Measurements from ENCODE around the gene FERMT1.

FERMT1 gene

DNA sequence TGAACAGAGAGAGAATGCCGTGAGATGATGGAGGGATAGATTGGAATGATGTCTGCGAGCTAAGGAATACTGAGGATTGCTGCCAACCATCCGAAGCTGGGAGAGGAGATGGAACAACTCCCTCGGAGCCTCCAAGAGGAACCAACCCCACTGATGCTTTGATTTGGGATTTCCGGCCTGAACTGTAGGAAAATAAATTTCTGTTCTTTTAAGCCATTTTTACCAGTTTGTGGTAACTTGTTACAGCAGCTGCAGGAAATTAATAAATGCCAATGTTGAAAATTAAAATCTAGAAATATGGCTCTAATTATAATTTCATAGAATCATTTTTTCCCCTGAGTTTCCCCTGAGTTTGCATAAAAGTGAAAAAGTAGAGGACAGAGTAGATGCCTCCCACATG is 83.1 kb downstream of the FERMT1 start:
- DNase-seq: no peak
- Histone ChIP-seq H3K9ac (ENCODE audit: low read depth, low read length) (no peak overlapping the region), H2AFZ (ENCODE audit: low read depth, low read length) (no peak overlapping the region), H3K9me3 (ENCODE audit: insufficient read depth, low read length, severe bottlenecking) (no peaks in the 10 kb centered on the region), H3K27ac (ENCODE audit: low read length) (no peak overlapping the region), H3K4me2 (ENCODE audit: insufficient read depth, low read length) (no peak overlapping the region), H4K20me1 (ENCODE audit: insufficient read depth, low read length) (0 out of 2 replicates have a peak, but pooled peaks cover 4% of the 10 kb centered on the region), H3K4me3 (ENCODE audit: low read depth in 1 of 2, low read length in 2 of 2) (no peak overlapping the region), H3K27me3 (ENCODE audit: insufficient read depth, low read length, poor library complexity) (no peaks in the 10 kb centered on the region), H3K79me2 (ENCODE audit: insufficient read depth, low read length) (no peaks in the 10 kb centered on the region), H3K36me3 (ENCODE audit: insufficient read depth, low read length) (peaks cover 69% of the 10 kb centered on the region), H3K4me1 (ENCODE audit: insufficient read depth, low read length) (no peaks in the 10 kb centered on the region)
- TF ChIP-seq, protein P1, sequence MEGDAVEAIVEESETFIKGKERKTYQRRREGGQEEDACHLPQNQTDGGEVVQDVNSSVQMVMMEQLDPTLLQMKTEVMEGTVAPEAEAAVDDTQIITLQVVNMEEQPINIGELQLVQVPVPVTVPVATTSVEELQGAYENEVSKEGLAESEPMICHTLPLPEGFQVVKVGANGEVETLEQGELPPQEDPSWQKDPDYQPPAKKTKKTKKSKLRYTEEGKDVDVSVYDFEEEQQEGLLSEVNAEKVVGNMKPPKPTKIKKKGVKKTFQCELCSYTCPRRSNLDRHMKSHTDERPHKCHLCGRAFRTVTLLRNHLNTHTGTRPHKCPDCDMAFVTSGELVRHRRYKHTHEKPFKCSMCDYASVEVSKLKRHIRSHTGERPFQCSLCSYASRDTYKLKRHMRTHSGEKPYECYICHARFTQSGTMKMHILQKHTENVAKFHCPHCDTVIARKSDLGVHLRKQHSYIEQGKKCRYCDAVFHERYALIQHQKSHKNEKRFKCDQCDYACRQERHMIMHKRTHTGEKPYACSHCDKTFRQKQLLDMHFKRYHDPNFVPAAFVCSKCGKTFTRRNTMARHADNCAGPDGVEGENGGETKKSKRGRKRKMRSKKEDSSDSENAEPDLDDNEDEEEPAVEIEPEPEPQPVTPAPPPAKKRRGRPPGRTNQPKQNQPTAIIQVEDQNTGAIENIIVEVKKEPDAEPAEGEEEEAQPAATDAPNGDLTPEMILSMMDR (IDR thresholded peaks at IDR 0.05; ENCODE audit: borderline replicate concordance, extremely low read depth, low read length, poor library complexity, severe bottlenecking): no peak
- TF ChIP-seq EZH2 (IDR thresholded peaks at IDR 0.05; ENCODE audit: borderline replicate concordance, low read depth, low read length, severe bottlenecking): no peak
- ATAC-seq (ENCODE audit: insufficient read depth, low read depth): no peak

DNA sequence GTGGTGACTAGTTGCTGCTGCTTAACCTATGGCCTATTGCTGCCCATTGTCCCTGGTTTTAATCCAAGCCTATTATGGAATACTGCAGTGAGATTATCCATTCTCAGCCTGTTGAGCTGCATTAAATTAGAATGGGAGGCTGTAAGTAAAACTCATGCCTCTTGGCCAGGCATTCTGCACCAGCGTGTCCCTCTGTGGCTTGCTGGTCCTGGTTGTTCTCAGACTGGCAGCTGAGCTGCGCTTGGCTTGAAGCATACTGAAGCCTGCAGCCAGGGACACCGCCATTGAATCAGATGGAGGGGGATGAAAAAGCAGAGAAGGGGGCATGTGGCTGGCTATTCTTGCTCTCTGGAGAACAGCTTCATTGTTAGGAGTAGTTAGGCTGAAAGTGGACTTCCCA is 84.6 kb downstream of the FERMT1 start:
- Histone ChIP-seq H3K27me3 (ENCODE audit: insufficient read depth, low read length, poor library complexity) (no peaks in the 10 kb centered on the region), H2AFZ (ENCODE audit: low read depth, low read length) (no peak overlapping the region), H3K36me3 (ENCODE audit: insufficient read depth, low read length) (peaks cover 85% of the 10 kb centered on the region), H4K20me1 (ENCODE audit: insufficient read depth, low read length) (peaks cover 6% of the 10 kb centered on the region; the same call in 1 of the 2 replicates), H3K27ac (ENCODE audit: low read length) (no peak overlapping the region), H3K4me2 (ENCODE audit: insufficient read depth, low read length) (no peak overlapping the region), H3K9ac (ENCODE audit: low read depth, low read length) (no peak overlapping the region), H3K79me2 (ENCODE audit: insufficient read depth, low read length) (no peaks in the 10 kb centered on the region), H3K9me3 (ENCODE audit: insufficient read depth, low read length, severe bottlenecking) (no peaks in the 10 kb centered on the region), H3K4me1 (ENCODE audit: insufficient read depth, low read length) (no peaks in the 10 kb centered on the region), H3K4me3 (ENCODE audit: low read depth in 1 of 2, low read length in 2 of 2) (no peak overlapping the region)
- TF ChIP-seq, protein P1 (IDR thresholded peaks at IDR 0.05; ENCODE audit: borderline replicate concordance, extremely low read depth, low read length, poor library complexity, severe bottlenecking): no peak
- TF ChIP-seq EZH2 (IDR thresholded peaks at IDR 0.05; ENCODE audit: borderline replicate concordance, low read depth, low read length, severe bottlenecking): no peak
- ATAC-seq (ENCODE audit: insufficient read depth, low read depth) (no peak), DNase-seq (no peak)

DNA sequence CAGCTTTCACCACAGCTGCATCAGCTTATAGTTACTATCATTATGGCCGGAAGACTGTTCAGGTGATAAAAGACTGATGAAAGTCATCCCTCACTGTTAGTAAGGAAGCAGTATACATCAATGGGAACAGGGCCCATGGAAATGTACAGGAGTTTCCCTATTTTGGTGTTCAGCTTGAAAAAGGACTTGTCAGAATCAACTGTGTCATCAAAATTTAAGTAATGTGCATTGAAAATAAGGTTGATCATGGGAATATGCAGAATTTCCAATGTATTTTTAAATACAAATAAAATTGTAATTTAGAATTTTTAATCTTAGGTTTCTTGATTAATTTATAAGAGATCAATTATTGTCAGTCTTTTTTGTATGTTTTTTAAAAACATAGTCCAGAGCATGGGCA is 85.7 kb downstream of the FERMT1 start:
- no peak for TF ChIP-seq EZH2 (IDR thresholded peaks at IDR 0.05; ENCODE audit: borderline replicate concordance, low read depth, low read length, severe bottlenecking)
- TF ChIP-seq, protein P1 (IDR thresholded peaks at IDR 0.05; ENCODE audit: borderline replicate concordance, extremely low read depth, low read length, poor library complexity, severe bottlenecking): no peak
- H3K9ac ChIP-seq (ENCODE audit: low read depth, low read length): no peak overlapping the region
- H3K36me3 ChIP-seq (ENCODE audit: insufficient read depth, low read length): peaks cover 89% of the 10 kb centered on the region
- DNase-seq: no peak
- H3K4me1 ChIP-seq (ENCODE audit: insufficient read depth, low read length): no peaks in the 10 kb centered on the region
- no peak overlapping the region for H3K4me2 ChIP-seq (ENCODE audit: insufficient read depth, low read length)
- H3K27ac ChIP-seq (ENCODE audit: low read length): no peak overlapping the region
- H2AFZ ChIP-seq (ENCODE audit: low read depth, low read length): no peak overlapping the region
- H3K9me3 ChIP-seq (ENCODE audit: insufficient read depth, low read length, severe bottlenecking): no peaks in the 10 kb centered on the region
- no peak overlapping the region for H3K4me3 ChIP-seq (ENCODE audit: low read depth in 1 of 2, low read length in 2 of 2)
- H3K27me3 ChIP-seq (ENCODE audit: insufficient read depth, low read length, poor library complexity): no peaks in the 10 kb centered on the region
- H4K20me1 ChIP-seq (ENCODE audit: insufficient read depth, low read length): peaks cover 6% of the 10 kb centered on the region; the same call in 1 of the 2 replicates
- H3K79me2 ChIP-seq (ENCODE audit: insufficient read depth, low read length): no peaks in the 10 kb centered on the region; the same call in 1 of the 2 replicates
- no peak for ATAC-seq (ENCODE audit: insufficient read depth, low read depth)

DNA sequence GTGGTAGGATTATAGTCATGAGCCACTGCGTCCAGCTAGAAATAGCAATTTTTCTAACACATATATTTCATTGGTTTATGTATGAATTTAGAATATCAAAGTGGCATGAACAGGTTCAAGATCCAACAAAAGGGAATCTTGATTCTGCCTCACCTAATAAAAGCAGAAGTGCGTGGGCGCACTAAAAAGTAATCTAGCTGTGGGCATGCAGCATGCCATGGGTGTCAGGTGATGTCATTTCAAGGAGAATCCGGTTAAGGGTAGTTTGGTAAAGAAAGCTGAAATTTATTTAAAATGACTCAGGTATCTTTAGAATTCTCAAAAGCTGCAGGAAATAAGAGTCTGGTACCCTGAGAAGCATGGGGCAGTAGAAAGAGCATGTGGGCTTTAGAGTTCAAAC is 86.6 kb downstream of the FERMT1 start:
- no peak overlapping the region for H2AFZ ChIP-seq (ENCODE audit: low read depth, low read length)
- no peaks in the 10 kb centered on the region for H3K9me3 ChIP-seq (ENCODE audit: insufficient read depth, low read length, severe bottlenecking)
- H4K20me1 ChIP-seq (ENCODE audit: insufficient read depth, low read length): peaks cover 2% of the 10 kb centered on the region; the same call in 1 of the 2 replicates
- H3K27ac ChIP-seq (ENCODE audit: low read length): no peak overlapping the region
- DNase-seq: no peak
- no peak for TF ChIP-seq EZH2 (IDR thresholded peaks at IDR 0.05; ENCODE audit: borderline replicate concordance, low read depth, low read length, severe bottlenecking)
- TF ChIP-seq, protein P1 (IDR thresholded peaks at IDR 0.05; ENCODE audit: borderline replicate concordance, extremely low read depth, low read length, poor library complexity, severe bottlenecking): no peak
- no peak overlapping the region for H3K4me2 ChIP-seq (ENCODE audit: insufficient read depth, low read length)
- H3K36me3 ChIP-seq (ENCODE audit: insufficient read depth, low read length): peaks cover 88% of the 10 kb centered on the region
- H3K4me1 ChIP-seq (ENCODE audit: insufficient read depth, low read length): no peaks in the 10 kb centered on the region
- H3K27me3 ChIP-seq (ENCODE audit: insufficient read depth, low read length, poor library complexity): no peaks in the 10 kb centered on the region
- no peaks in the 10 kb centered on the region; the same call in 1 of the 2 replicates for H3K79me2 ChIP-seq (ENCODE audit: insufficient read depth, low read length)
- H3K4me3 ChIP-seq (ENCODE audit: low read depth in 1 of 2, low read length in 2 of 2): no peak overlapping the region
- no peak overlapping the region for H3K9ac ChIP-seq (ENCODE audit: low read depth, low read length)
- no peak for ATAC-seq (ENCODE audit: insufficient read depth, low read depth)
